ENCODE measurements around the gene TSPAN31. TPM values are rescaled to one million over a fixed set of nuclear protein-coding genes. Genes with fewer than 3 reads are reported as not detected.

The TSPAN31 gene
- total and polyA plus RNA-seq, 12 donors = 25.3 to 115 (median 55.9) TPM

GRCh38 chr12:57749061-57749460, 4.2 kb downstream of the TSPAN31 start:
- Histone ChIP-seq H3K27ac (no peak overlapping the region), H3K4me3 (no peak overlapping the region), H3K36me3 (replicated peaks in 1 of 2) (peaks cover 0 to 45% of the 10 kb centered on the region in 2 donors), H3K9me3 (replicated peaks in 1 of 3) (no peaks in the 10 kb centered on the region), H3K27me3 (no peaks in the 10 kb centered on the region), H3K4me1 (replicated peaks in 1 of 2) (peaks cover 15 to 31% of the 10 kb centered on the region in 2 donors)
- TF ChIP-seq POLR2A (IDR thresholded peaks at IDR 0.05) (no peak), CTCF (IDR thresholded peaks at IDR 0.05) (no peak)
- no peak for DNase-seq
- intact Hi-C loops (cut with DNase I) = no loop called here
- WGBS, 4 donors = 92 to 94% (median 94%) methylated on average over 5 of the region's 5 CpGs

DNA sequence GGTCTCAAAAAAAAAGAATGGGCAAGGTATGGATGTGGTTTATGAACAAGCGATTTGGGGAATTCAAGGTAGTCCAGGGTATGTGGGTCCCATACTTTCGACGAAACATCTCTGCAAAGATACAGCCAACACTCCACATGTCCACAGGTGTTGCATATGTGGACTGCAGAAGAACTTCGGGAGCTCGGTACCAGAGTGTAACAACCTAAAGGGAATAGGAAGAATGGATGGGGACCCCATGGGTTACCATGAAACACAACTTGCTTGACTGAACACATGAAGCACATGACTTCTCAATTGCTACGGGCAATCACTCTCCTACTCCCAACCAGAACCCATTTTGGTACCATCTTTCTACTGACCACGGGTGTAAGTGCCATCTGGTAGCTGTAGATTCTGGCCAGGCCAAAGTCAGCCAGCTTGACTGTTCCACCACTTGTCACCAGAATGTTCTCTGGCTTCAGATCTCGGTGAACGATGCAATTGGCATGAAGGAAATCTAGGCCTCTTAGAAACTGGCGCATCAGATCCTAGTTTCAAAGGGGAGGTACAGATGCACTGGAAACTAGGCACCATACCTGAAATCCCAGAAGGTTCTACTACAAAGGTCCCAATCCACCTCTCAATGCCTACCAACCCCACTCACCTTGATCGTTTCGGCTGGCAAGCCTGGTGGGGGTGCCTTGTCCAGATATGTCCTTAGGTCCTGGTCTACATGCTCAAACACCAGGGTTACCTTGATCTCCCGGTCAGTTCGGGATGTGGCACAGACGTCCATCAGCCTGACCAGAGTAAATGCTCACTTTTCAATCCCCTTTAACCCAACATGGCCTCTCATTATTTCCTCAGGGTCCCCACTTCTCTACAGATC, 6.0 kb downstream of the TSPAN31 start:
- peaks cover 0 to 45% of the 10 kb centered on the region in 2 donors for H3K36me3 ChIP-seq (replicated peaks in 1 of 2)
- 79 to 86% (median 84%) methylated on average over 14 to 15 of the region's 15 CpGs for WGBS, 4 donors
- H3K27ac ChIP-seq = peak overlapping the region in 4 of 5 donors; percentile 73 to 98 (median 94)
- DNase-seq = no peak
- intact Hi-C loops (cut with DNase I) = no loop called here
- no peaks in the 10 kb centered on the region for H3K27me3 ChIP-seq
- TF ChIP-seq POLR2A (IDR thresholded peaks at IDR 0.05) = no peak
- no peak for TF ChIP-seq CTCF (IDR thresholded peaks at IDR 0.05)
- H3K4me3 ChIP-seq = peak overlapping the region in 2 of 4 donors; percentile 65 to 70
- peaks cover 9 to 33% of the 10 kb centered on the region in 2 donors for H3K4me1 ChIP-seq (replicated peaks in 1 of 2)
- H3K9me3 ChIP-seq (replicated peaks in 1 of 3) = no peaks in the 10 kb centered on the region

- no peak for TF ChIP-seq POLR2A (IDR thresholded peaks at IDR 0.05)
- TF ChIP-seq CTCF (IDR thresholded peaks at IDR 0.05) = no peak
- Histone ChIP-seq H3K27ac (peak overlapping the region; percentile 73 to 98 (median 94)), H3K4me3 (peak overlapping the region; percentile 30 to 81 (median 68)), H3K9me3 (replicated peaks in 1 of 3) (no peaks in the 10 kb centered on the region), H3K4me1 (replicated peaks in 1 of 2) (peaks cover 8 to 33% of the 10 kb centered on the region in 2 donors), H3K36me3 (replicated peaks in 1 of 2) (peaks cover 0 to 43% of the 10 kb centered on the region in 2 donors), H3K27me3 (no peaks in the 10 kb centered on the region)
- intact Hi-C loops (cut with DNase I) = no loop called here
- WGBS, 4 donors = 8 to 10% (median 9%) methylated on average over 8 of the region's 8 CpGs
- no peak for DNase-seq
Measured at GRCh38 chr12:57751432-57751787, 6.6 kb downstream of the TSPAN31 start.

GRCh38 chr12:57751788-57752667, 7.2 kb downstream of the TSPAN31 start, which contains the start of gene CDK4:
TSS of gene CDK4 (minus strand) at chr12:57752310. CDS start at chr12:57751717, 593 bp downstream.
- DNase-seq = peak; percentile 99 to 100 (median 100)
- intact Hi-C loops (cut with DNase I) = no loop called here
- H3K27ac ChIP-seq = peak within 1 kb of the TSS; percentile 73 to 98 (median 94)
- no peaks in the 10 kb centered on the region for H3K27me3 ChIP-seq
- H3K36me3 ChIP-seq (replicated peaks in 1 of 2) = peaks cover 0 to 37% of the 10 kb centered on the region in 2 donors
- H3K4me1 ChIP-seq (replicated peaks in 1 of 2) = peaks cover 8 to 33% of the 10 kb centered on the region in 2 donors
- peak within 1 kb of the TSS; percentile 30 to 81 (median 68) for H3K4me3 ChIP-seq
- WGBS, 4 donors = 0 to 4% (median 0%) methylated on average over 19 to 58 of the region's 58 CpGs
- no peaks in the 10 kb centered on the region for H3K9me3 ChIP-seq (replicated peaks in 1 of 3)
- peak; percentile 82 to 93 for TF ChIP-seq POLR2A (IDR thresholded peaks at IDR 0.05)
- TF ChIP-seq CTCF (IDR thresholded peaks at IDR 0.05) = no peak
